Neural progenitor cell (in vitro differentiated cells): ENCODE measurements around the gene EFNA2. TPM values are rescaled to one million over a fixed set of nuclear protein-coding genes. Genes with fewer than 3 reads are reported as not detected.
A peak's percentile ranks its signal among the peaks of the same experiment; 100 is the strongest.

Experiments used
- DNase-seq: peaks from one replicate; pipeline ENCODE4 v3.0.0-alpha.2; 2016; ENCODE audit warnings: low spot score
- H2AFZ ChIP-seq: fragments of 200-600 bp; sonication (generic); replicated peaks from 2 replicates; pipeline ENCODE4 v1.6.1; 2016; ENCODE audit warnings: antibody characterized with exemption
- H3F3A ChIP-seq: fragments of 200-600 bp; sonication (generic); 2 replicates; pipeline ENCODE4 v1.6.1; 2016; ENCODE audit warnings: antibody characterized with exemption, low read depth
- H3K27ac ChIP-seq: fragments of 200-600 bp; sonication (generic); 2 replicates; pipeline ENCODE4 v1.5.1; 2016; ENCODE audit warnings: mild to moderate bottlenecking
- H3K27me3 ChIP-seq: fragments of 200-600 bp; sonication (generic); 2 replicates; pipeline ENCODE4 v1.6.1; 2016; ENCODE audit warnings: mild to moderate bottlenecking, moderate library complexity
- H3K36me3 ChIP-seq: fragments of 200-600 bp; sonication (generic); 2 replicates; pipeline ENCODE4 v1.5.1; 2016
- H3K4me1 ChIP-seq: fragments of 200-600 bp; sonication (generic); 2 replicates; pipeline ENCODE4 v1.6.1; 2016; ENCODE audit warnings: mixed run types
- H3K4me2 ChIP-seq: fragments of 200-600 bp; sonication (generic); 2 replicates; pipeline ENCODE4 v1.6.1; 2016
- H3K4me3 ChIP-seq: fragments of 200-600 bp; sonication (generic); 2 replicates; pipeline ENCODE4 v1.5.1; 2016
- H3K79me2 ChIP-seq: fragments of 200-600 bp; sonication (generic); 2 replicates; pipeline ENCODE4 v1.6.1; 2016; ENCODE audit warnings: low read depth
- H3K9ac ChIP-seq: fragments of 200-600 bp; sonication (generic); 2 replicates; pipeline ENCODE4 v1.6.1; 2016
- H3K9me3 ChIP-seq: fragments of 200-600 bp; sonication (generic); 2 replicates; pipeline ENCODE4 v1.5.1; 2016; ENCODE audit warnings: low read depth
- H4K20me1 ChIP-seq: fragments of 200-600 bp; sonication (generic); 2 replicates; pipeline ENCODE4 v1.6.1; 2016; ENCODE audit warnings: low read depth
- H3K27ac Mint-ChIP-seq: 3 replicates; pipeline ENCODE4 v1.8.0; 2021; ENCODE audit warnings: mixed read lengths
- H3K27me3 Mint-ChIP-seq: 2 replicates; pipeline ENCODE4 v1.8.0; 2022; ENCODE audit warnings: low read depth, mild to moderate bottlenecking, inconsistent platforms, moderate library complexity, mixed read lengths; ENCODE audit not compliant: insufficient read depth
- H3K36me3 Mint-ChIP-seq: 3 replicates; pipeline ENCODE4 v1.8.0; 2021; ENCODE audit warnings: mixed read lengths
- H3K4me1 Mint-ChIP-seq: 3 replicates; pipeline ENCODE4 v1.8.0; 2021; ENCODE audit warnings: mixed read lengths
- H3K4me3 Mint-ChIP-seq: 3 replicates; pipeline ENCODE4 v1.8.0; 2021; ENCODE audit warnings: mild to moderate bottlenecking, moderate library complexity, mixed read lengths
- H3K9me3 Mint-ChIP-seq: 3 replicates; pipeline ENCODE4 v1.8.0; 2020; ENCODE audit warnings: mixed read lengths
- CTCF ChIP-seq: fragments of 200-600 bp; sonication (generic); IDR thresholded peaks from 2 replicates; pipeline ENCODE4 v1.5.1; 2017; ENCODE audit warnings: antibody characterized with exemption, mild to moderate bottlenecking
- EZH2 ChIP-seq: fragments of 200-600 bp; sonication (generic); IDR thresholded peaks from 2 replicates; pipeline ENCODE4 v1.6.1; 2017; ENCODE audit warnings: antibody characterized with exemption, mild to moderate bottlenecking, moderate library complexity
- EZH2phosphoT487 ChIP-seq: fragments of 200-600 bp; sonication (generic); IDR thresholded peaks from 2 replicates; pipeline ENCODE4 v1.6.1; 2017; ENCODE audit warnings: antibody characterized with exemption
- total RNA-seq: library from RNA; depleted of rRNA; stranded (reverse); fragments of >200 nt; gene quantifications from 2 replicates; pipeline ENCODE4 v1.2.3, GENCODE V29; 2015; ENCODE audit warnings: low replicate concordance

Gene EFNA2
- total RNA-seq, 1 donor from 2014 or later = 13.2 TPM

DNA sequence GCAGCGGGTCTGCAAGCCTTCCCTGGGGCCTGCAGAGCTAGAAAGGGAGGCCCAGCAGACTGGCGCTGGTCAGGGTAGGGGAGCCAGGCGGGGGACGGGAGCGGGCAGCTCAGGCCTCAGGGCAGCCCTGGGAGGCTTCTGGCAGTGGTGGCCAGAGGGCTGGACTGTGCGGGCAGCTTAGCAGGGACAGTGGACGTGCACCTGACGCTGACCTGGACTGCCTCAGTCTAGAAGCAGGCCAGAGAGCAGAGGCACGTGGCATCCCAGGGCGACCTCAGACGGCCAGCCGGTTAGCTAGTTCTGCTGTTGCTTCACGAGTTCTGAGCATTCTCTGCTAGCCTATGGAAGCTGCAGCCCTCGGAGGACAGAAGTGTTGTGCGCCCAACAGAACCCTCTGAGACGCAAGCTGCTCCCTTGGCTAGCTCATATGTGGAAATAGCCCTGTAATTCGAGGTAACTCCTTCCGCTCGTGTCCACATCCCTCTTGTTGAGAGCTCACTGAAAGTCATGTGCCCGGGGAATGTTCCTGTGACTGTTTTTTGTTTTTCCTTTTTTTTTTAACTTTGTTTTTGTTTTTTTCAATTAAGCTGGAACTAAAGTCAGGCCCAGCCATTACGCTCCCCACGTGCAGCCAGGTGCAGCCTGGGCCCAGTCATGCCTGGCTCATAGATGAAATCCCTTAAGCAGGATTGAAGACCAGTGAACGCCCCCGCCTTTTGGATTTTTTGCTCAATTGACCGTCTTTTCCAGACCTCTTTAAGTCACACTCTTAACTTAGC is 12.2 kb upstream of the EFNA2 start:
- no peak overlapping the region for H3K9ac ChIP-seq

DNA sequence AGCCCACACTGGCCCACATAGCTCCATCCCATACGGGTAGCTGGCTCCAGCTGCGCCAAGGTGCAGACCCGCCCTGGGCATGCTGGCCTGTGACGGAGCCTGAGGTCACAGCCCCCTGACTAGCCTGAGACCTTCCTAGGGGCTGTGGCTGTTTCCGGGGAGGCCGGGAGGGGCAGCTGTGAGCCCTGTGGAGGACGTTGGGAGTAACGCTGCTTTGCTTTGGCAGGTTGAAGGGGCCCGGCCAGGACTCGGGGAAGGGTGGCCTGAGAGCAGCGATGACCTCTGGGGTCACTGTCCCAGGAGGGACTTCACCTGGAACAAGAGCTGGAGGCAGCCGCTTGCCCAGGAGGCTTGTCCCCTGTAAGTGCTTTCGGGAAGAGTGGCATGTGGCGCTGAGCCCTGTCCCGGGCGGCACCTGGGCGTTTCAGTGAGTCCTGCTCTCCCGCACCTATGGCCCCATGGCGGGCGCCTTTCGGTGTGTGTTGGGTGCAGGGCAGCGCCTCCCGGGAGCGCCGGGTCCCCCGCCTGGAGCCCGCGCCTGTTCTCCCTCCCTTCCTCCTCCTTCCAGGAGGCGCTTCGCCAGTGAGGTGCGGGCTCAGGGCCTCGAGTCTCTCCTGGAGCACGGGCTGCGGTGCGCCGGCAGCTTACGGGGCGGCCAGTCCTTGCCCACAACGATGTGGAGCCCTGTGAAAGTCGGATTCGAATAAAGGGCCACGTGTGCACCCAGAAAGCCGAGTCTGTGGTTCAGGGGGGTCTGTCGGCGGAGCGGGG is 11.4 kb upstream of the EFNA2 start:
- TF ChIP-seq CTCF (no peak), EZH2 (no peak), EZH2phosphoT487 (no peak)
- H3K27ac ChIP-seq = peak overlapping the region; percentile 98
- H3K4me1 Mint-ChIP-seq = peaks cover 46% of the 10 kb centered on the region
- no peak overlapping the region for H3K4me3 ChIP-seq
- H3K4me1 ChIP-seq = peaks cover 41% of the 10 kb centered on the region
- no peak overlapping the region for H3K9ac ChIP-seq
- H3F3A ChIP-seq = peaks cover 78% of the 10 kb centered on the region
- peak overlapping the region; percentile 91 for H3K27ac Mint-ChIP-seq
- peak overlapping the region; percentile 80 for H3K4me3 Mint-ChIP-seq
- no peaks in the 10 kb centered on the region for H3K27me3 ChIP-seq
- H4K20me1 ChIP-seq = peaks cover 66% of the 10 kb centered on the region
- H2AFZ ChIP-seq = no peak overlapping the region
- peaks cover 60% of the 10 kb centered on the region for H3K79me2 ChIP-seq
- no peak for DNase-seq
- peaks cover 5% of the 10 kb centered on the region for H3K36me3 ChIP-seq
- no peaks in the 10 kb centered on the region for H3K9me3 ChIP-seq
- H3K27me3 Mint-ChIP-seq = peaks cover 23% of the 10 kb centered on the region
- peaks cover 30% of the 10 kb centered on the region for H3K36me3 Mint-ChIP-seq
- H3K9me3 Mint-ChIP-seq = no peaks in the 10 kb centered on the region
- peak overlapping the region; percentile 85 for H3K4me2 ChIP-seq

More for the DNA sequence above, 12.2 kb upstream of the EFNA2 start:
- H3F3A ChIP-seq = peaks cover 80% of the 10 kb centered on the region
- TF ChIP-seq EZH2phosphoT487 = no peak
- TF ChIP-seq EZH2 = no peak
- no peak for TF ChIP-seq CTCF
- H3K27me3 Mint-ChIP-seq = peaks cover 26% of the 10 kb centered on the region
- peaks cover 60% of the 10 kb centered on the region for H3K79me2 ChIP-seq
- H3K4me1 ChIP-seq = peaks cover 45% of the 10 kb centered on the region
- peak overlapping the region; percentile 98 for H3K27ac ChIP-seq
- peaks cover 5% of the 10 kb centered on the region for H3K36me3 ChIP-seq
- H2AFZ ChIP-seq = no peak overlapping the region
- H3K9me3 Mint-ChIP-seq = no peaks in the 10 kb centered on the region
- H3K4me3 ChIP-seq = no peak overlapping the region
- peak overlapping the region; percentile 71 for H3K4me3 Mint-ChIP-seq
- DNase-seq = no peak
- no peaks in the 10 kb centered on the region for H3K27me3 ChIP-seq
- H3K4me2 ChIP-seq = peak overlapping the region; percentile 20
- H3K36me3 Mint-ChIP-seq = peaks cover 30% of the 10 kb centered on the region
- peaks cover 67% of the 10 kb centered on the region for H4K20me1 ChIP-seq
- H3K4me1 Mint-ChIP-seq = peaks cover 50% of the 10 kb centered on the region
- no peaks in the 10 kb centered on the region for H3K9me3 ChIP-seq
- no peak overlapping the region for H3K27ac Mint-ChIP-seq

- TF ChIP-seq CTCF = no peak
- TF ChIP-seq EZH2 = no peak
- TF ChIP-seq EZH2phosphoT487 = no peak
- no peak overlapping the region for H2AFZ ChIP-seq
- H3K4me2 ChIP-seq = peak overlapping the region; percentile 85
- H3K4me3 Mint-ChIP-seq = peak overlapping the region; percentile 80
- peaks cover 47% of the 10 kb centered on the region for H3K4me1 Mint-ChIP-seq
- H3K27me3 ChIP-seq = no peaks in the 10 kb centered on the region
- H3K36me3 Mint-ChIP-seq = peaks cover 30% of the 10 kb centered on the region
- peaks cover 25% of the 10 kb centered on the region for H3K27me3 Mint-ChIP-seq
- H3F3A ChIP-seq = peaks cover 77% of the 10 kb centered on the region
- H3K79me2 ChIP-seq = peaks cover 55% of the 10 kb centered on the region
- peak; percentile 67 for DNase-seq
- H3K4me3 ChIP-seq = peak overlapping the region; percentile 61
- no peak overlapping the region for H3K27ac Mint-ChIP-seq
- peak overlapping the region; percentile 98 for H3K27ac ChIP-seq
- H3K9ac ChIP-seq = no peak overlapping the region
- no peaks in the 10 kb centered on the region for H3K9me3 ChIP-seq
- peaks cover 66% of the 10 kb centered on the region for H4K20me1 ChIP-seq
- peaks cover 40% of the 10 kb centered on the region for H3K4me1 ChIP-seq
- H3K9me3 Mint-ChIP-seq = no peaks in the 10 kb centered on the region
- H3K36me3 ChIP-seq = peaks cover 5% of the 10 kb centered on the region
Measured at GRCh38 chr19:1274852-1275259, 10.8 kb upstream of the EFNA2 start.
